Ectodermal cell (in vitro differentiated cells): Measurements from ENCODE around the gene HOXB6.

ENCODE experiments used
- H3K27ac ChIP-seq: 2 replicates; pipeline ENCODE4 v1.7.0; 2013; ENCODE audit warnings: mild to moderate bottlenecking, low read depth, low read length; ENCODE audit not compliant: insufficient read depth, poor library complexity, severe bottlenecking
- H3K27me3 ChIP-seq: 2 replicates; pipeline ENCODE4 v1.7.0; 2013; ENCODE audit warnings: mild to moderate bottlenecking, low read length; ENCODE audit not compliant: insufficient read depth, control insufficient read depth, poor library complexity, severe bottlenecking
- H3K36me3 ChIP-seq: one replicate; pipeline ENCODE4 v1.7.0; 2013; ENCODE audit warnings: low read length; ENCODE audit not compliant: control insufficient read depth, insufficient read depth
- H3K4me1 ChIP-seq: one replicate; pipeline ENCODE4 v1.7.0; 2013; ENCODE audit warnings: low read length; ENCODE audit not compliant: control insufficient read depth, insufficient read depth
- H3K4me3 ChIP-seq: 2 replicates; pipeline ENCODE4 v1.7.0; 2013; ENCODE audit warnings: low read depth, low read length, control low read depth; ENCODE audit not compliant: insufficient read depth
- H3K9me3 ChIP-seq: 2 replicates; pipeline ENCODE4 v1.7.0; 2013; ENCODE audit warnings: mild to moderate bottlenecking, low read length, moderate library complexity; ENCODE audit not compliant: control insufficient read depth
- WGBS, 2 experiments: methylation state at CpG; one replicate each; pipeline ENCODE4 v1.1.7; 2013; ENCODE audit warnings: missing lambda C conversion rate in 2 of 2; 5-methylcytosine and 5-hydroxymethylcytosine counted together

Gene HOXB6

GRCh38 chr17:48568499-48569239 is 36.1 kb downstream of the HOXB6 start:
- peaks cover 10% of the 10 kb centered on the region for H3K4me1 ChIP-seq
- peaks cover 100% of the 10 kb centered on the region for H3K27me3 ChIP-seq
- no peak overlapping the region for H3K27ac ChIP-seq
- no peak overlapping the region for H3K4me3 ChIP-seq
- no peaks in the 10 kb centered on the region for H3K36me3 ChIP-seq
- WGBS, 2 experiments: 4% methylated on average over 24 to 32 of the region's 33 CpGs
- no peaks in the 10 kb centered on the region for H3K9me3 ChIP-seq

- no peaks in the 10 kb centered on the region for H3K36me3 ChIP-seq
- peaks cover 10% of the 10 kb centered on the region for H3K4me1 ChIP-seq
- H3K9me3 ChIP-seq: no peaks in the 10 kb centered on the region
- no peak overlapping the region for H3K27ac ChIP-seq
- WGBS, 2 experiments: 3 to 4% methylated on average over 2 of the region's 2 CpGs
- H3K4me3 ChIP-seq: no peak overlapping the region
- peaks cover 100% of the 10 kb centered on the region for H3K27me3 ChIP-seq
Observed at GRCh38 chr17:48567646-48568354, 37.0 kb downstream of the HOXB6 start.

- Histone ChIP-seq H3K27me3 (peaks cover 100% of the 10 kb centered on the region), H3K36me3 (no peaks in the 10 kb centered on the region), H3K4me1 (peaks cover 10% of the 10 kb centered on the region), H3K4me3 (no peak overlapping the region), H3K9me3 (no peaks in the 10 kb centered on the region), H3K27ac (no peak overlapping the region)
- 15% methylated on average over 6 of the region's 6 CpGs for WGBS, 2 experiments
Observed at GRCh38 chr17:48567209-48567608, 37.6 kb downstream of the HOXB6 start.

- Histone ChIP-seq H3K4me1 (peaks cover 10% of the 10 kb centered on the region), H3K4me3 (no peak overlapping the region), H3K9me3 (no peaks in the 10 kb centered on the region), H3K36me3 (no peaks in the 10 kb centered on the region), H3K27me3 (peaks cover 100% of the 10 kb centered on the region), H3K27ac (no peak overlapping the region)
- WGBS, 2 experiments: 25 to 44% methylated on average over 2 of the region's 2 CpGs
Observed at GRCh38 chr17:48566717-48567116, 38.1 kb downstream of the HOXB6 start.

- peaks cover 10% of the 10 kb centered on the region for H3K4me1 ChIP-seq
- H3K4me3 ChIP-seq: no peak overlapping the region
- WGBS, 2 experiments: 1 to 2% methylated on average over 4 of the region's 4 CpGs
- H3K36me3 ChIP-seq: no peaks in the 10 kb centered on the region
- H3K27ac ChIP-seq: no peak overlapping the region
- H3K27me3 ChIP-seq: peaks cover 100% of the 10 kb centered on the region
- no peaks in the 10 kb centered on the region for H3K9me3 ChIP-seq
Observed at GRCh38 chr17:48565925-48566710, 38.7 kb downstream of the HOXB6 start.

GRCh38 chr17:48565022-48565554 is 39.7 kb downstream of the HOXB6 start:
- peaks cover 100% of the 10 kb centered on the region for H3K27me3 ChIP-seq
- H3K36me3 ChIP-seq: no peaks in the 10 kb centered on the region
- no peak overlapping the region for H3K4me3 ChIP-seq
- 5 to 7% methylated on average over 2 of the region's 2 CpGs for WGBS, 2 experiments
- H3K9me3 ChIP-seq: no peaks in the 10 kb centered on the region
- peaks cover 5% of the 10 kb centered on the region for H3K4me1 ChIP-seq
- no peak overlapping the region for H3K27ac ChIP-seq

GRCh38 chr17:48564188-48565021 is 40.4 kb downstream of the HOXB6 start:
- Histone ChIP-seq H3K36me3 (no peaks in the 10 kb centered on the region), H3K9me3 (no peaks in the 10 kb centered on the region), H3K4me3 (no peak overlapping the region), H3K27me3 (peaks cover 100% of the 10 kb centered on the region), H3K4me1 (peaks cover 5% of the 10 kb centered on the region), H3K27ac (no peak overlapping the region)
- 1% methylated on average over 73 of the region's 73 CpGs for WGBS, 2 experiments

GRCh38 chr17:48563867-48564187 is 41.0 kb downstream of the HOXB6 start:
- H3K27me3 ChIP-seq: peaks cover 100% of the 10 kb centered on the region
- 2 to 4% methylated on average over 10 of the region's 10 CpGs for WGBS, 2 experiments
- peaks cover 5% of the 10 kb centered on the region for H3K4me1 ChIP-seq
- H3K4me3 ChIP-seq: no peak overlapping the region
- H3K27ac ChIP-seq: no peak overlapping the region
- H3K9me3 ChIP-seq: no peaks in the 10 kb centered on the region
- H3K36me3 ChIP-seq: no peaks in the 10 kb centered on the region

- Histone ChIP-seq H3K27ac (no peak overlapping the region), H3K9me3 (no peaks in the 10 kb centered on the region), H3K36me3 (no peaks in the 10 kb centered on the region), H3K4me1 (peaks cover 5% of the 10 kb centered on the region), H3K4me3 (no peak overlapping the region), H3K27me3 (peaks cover 100% of the 10 kb centered on the region)
- 15 to 18% methylated on average over 6 of the region's 6 CpGs for WGBS, 2 experiments
Observed at GRCh38 chr17:48563385-48563838, 41.4 kb downstream of the HOXB6 start.
